GM12864 (cell line): ENCODE measurements around the gene LAIR1.
"Not testable (repeated sequence)": the region's sequence is repeated elsewhere in the genome, so short reads cannot be mapped to it uniquely, and the experiment has no call there.

Source experiments
- DNase-seq: peaks from one replicate; pipeline ENCODE4 v3.0.0-alpha.2; 2011; ENCODE audit warnings: low read depth
- H3K4me3 ChIP-seq: 2 replicates; pipeline ENCODE4 v1.5.1; 2011; ENCODE audit warnings: mild to moderate bottlenecking, low read depth, low read length, control low read depth
- TF ChIP-seq, protein P1 (sequence below): IDR thresholded peaks from 2 replicates; pipeline ENCODE4 v1.5.1; 2011; ENCODE audit warnings: low read depth, mild to moderate bottlenecking, moderate library complexity, low read length, control low read depth, inconsistent platforms; ENCODE audit errors: missing control alignments

The LAIR1 gene

DNA sequence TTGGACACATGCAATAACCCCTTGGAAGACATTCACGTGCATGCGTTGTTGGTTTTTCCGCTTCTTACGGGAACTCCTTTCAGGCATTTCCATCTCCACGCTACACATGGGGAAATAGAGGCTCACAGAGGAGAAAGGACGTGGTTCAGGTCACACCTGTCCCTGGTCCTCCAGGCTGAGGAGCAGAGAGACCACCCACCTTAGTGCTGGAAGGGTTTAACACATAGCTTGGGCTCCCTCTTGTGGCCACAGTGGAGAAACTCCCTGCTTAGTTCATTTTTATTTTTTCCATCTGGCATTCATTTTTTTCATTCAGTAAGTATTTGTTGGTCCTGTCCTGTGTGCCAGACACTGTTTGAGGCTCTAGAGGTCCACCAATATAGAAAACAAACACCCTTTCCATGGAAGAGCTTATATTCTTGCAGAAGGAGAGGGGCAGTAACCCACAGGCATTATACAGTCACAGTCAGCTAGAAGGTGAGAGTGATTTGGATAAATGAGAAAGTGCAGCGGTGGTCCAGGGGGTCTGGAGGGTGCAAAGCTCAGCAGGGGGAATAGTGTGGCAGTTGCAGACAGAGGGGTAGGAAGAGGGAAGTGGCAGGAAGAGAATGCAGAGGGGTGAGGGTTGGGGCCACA is 26.3 kb upstream of the LAIR1 start:
- TF ChIP-seq, protein P1, sequence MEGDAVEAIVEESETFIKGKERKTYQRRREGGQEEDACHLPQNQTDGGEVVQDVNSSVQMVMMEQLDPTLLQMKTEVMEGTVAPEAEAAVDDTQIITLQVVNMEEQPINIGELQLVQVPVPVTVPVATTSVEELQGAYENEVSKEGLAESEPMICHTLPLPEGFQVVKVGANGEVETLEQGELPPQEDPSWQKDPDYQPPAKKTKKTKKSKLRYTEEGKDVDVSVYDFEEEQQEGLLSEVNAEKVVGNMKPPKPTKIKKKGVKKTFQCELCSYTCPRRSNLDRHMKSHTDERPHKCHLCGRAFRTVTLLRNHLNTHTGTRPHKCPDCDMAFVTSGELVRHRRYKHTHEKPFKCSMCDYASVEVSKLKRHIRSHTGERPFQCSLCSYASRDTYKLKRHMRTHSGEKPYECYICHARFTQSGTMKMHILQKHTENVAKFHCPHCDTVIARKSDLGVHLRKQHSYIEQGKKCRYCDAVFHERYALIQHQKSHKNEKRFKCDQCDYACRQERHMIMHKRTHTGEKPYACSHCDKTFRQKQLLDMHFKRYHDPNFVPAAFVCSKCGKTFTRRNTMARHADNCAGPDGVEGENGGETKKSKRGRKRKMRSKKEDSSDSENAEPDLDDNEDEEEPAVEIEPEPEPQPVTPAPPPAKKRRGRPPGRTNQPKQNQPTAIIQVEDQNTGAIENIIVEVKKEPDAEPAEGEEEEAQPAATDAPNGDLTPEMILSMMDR: peak; percentile 83
- no peak for DNase-seq
- no peak overlapping the region for H3K4me3 ChIP-seq

DNA sequence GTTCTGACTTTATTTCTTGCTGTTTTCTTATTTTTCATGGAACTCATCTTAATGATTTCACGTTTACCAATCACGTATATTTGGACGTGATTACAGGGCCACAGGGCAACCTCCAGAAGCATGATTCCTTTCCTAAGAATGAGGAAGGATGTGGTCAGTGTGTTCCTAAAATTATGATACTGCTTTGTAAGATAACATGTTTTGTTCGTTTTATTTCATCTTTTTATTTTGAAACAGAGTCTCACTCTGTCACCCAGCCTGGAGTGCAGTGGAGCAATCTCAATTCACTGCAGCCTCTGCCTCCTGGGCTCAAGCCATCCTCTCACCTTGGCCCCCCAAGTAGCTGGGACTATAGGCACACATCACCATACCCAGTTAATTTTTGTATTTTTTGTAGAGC is 24.8 kb upstream of the LAIR1 start:
- no peak for DNase-seq
- TF ChIP-seq, protein P1: no peak
- no peak overlapping the region for H3K4me3 ChIP-seq

DNA sequence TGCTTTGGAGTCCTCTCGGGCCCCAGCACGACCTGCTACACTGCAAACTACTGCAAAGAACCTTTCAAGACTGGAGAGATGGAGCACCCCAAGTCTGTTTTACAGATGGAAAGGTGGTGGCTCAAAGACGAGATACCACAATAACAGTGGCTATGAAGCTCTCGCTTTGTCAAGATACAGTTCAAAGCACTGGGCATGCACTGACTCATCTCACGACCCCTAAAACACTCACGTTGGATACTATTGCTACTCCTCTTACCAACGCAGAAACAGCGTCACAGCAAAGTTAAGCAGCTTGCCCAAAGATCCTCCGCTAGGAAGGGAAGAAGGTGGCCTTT is 24.0 kb upstream of the LAIR1 start:
- TF ChIP-seq, protein P1: no peak

DNA sequence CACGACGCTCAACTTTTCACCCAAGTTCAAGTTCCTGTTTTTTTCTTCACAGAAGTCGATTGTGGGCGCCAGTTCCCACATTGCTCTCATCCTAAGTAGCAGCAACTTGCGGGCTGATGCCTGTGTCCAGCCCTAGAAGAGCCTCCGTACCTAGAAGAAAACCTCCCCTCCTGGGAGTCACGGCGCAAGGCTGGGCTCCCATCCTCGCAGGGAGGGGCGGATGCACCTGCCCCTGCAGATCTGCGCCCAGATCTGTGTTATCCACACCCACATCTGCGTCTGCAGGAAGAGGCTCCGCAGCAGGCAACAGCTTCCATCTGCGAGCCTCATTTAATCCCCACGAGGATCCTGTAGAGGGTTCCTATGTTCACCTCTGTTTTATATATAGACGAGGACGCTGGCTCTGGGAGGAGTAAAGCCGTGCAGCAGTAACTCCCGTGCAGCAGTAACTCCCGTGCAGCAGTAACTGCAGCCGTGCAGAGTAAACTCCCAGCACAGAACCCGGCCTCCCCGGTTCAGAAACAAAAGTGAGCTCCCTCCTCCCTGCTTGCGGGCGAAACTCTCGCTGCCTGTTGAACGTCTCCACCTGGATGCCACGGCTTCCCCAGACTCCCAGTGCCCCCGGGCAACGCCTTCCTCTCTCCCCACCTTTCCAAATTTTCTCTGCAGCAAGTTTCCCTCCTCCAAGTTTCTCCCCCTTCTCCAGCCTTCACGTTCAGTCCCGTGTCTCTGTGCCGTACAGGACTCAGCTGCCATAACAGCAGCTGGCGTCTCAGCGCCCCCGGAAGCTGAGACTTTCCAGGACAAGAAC is 23.5 kb upstream of the LAIR1 start:
- DNase-seq: no peak
- TF ChIP-seq, protein P1: no peak
- H3K4me3 ChIP-seq: peak overlapping the region; percentile 19

More for the DNA sequence above, 24.0 kb upstream of the LAIR1 start:
- peak overlapping the region; percentile 19 for H3K4me3 ChIP-seq
- DNase-seq: no peak

DNA sequence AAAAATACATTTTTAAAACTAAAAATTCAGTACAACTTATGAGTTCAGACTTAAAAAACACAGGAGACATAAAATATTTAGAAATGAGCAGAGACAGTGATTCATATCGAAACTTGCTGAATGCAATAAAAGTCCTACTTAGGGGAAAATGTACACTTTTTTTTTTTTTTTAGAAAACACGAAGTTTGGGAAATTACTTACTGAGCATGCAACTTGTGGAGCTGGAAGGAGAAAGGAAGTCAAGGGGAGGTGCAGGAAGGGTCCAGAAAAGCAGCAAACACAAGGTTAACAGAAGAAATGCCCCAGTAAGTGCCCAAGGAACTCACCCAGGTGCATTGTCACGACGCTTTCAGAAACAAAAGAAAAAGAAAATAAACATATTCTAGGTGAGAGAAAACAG is 18.6 kb upstream of the LAIR1 start:
- no peak for DNase-seq
- TF ChIP-seq, protein P1: no peak
- no peak overlapping the region for H3K4me3 ChIP-seq

DNA sequence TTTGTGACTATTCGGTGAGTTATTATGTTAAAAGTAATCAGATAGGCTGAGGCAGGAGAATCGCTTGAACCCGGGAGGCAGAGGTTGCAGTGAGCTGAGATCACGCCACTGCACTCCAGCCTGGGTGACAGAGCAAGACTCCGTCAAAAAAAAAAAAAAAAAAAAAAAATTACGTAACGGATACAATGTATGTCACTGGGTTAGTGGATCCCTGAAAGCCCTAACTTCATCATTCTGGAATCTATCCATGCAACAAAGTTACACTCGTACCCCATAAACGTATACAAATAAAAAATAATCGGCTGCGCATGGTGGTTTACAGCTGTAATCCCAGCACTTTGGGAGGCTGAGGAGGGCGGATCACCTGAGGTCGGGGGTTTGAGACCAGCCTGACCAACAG is 17.3 kb upstream of the LAIR1 start:
- not testable (repeated sequence) for H3K4me3 ChIP-seq, DNase-seq

DNA sequence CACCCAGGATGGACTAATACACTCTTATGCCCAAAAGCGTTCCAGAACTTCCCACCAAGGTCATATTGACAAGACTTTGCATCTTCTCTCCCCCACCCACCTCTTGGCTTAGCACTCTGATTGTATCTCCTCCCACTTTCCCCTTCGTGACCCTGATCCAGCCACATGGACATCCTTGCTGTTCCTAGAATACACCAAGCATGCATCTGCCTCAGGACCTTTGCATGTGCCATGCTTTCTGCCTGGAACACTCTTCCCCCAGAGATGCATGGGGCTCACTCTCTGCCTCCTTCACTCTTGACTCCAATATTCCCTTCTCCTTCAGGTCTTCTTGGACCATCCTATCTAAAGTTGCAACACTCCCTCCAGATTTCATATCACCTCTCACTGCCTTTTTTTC is 16.2 kb upstream of the LAIR1 start:
- no peak for DNase-seq

More for the DNA sequence above, 16.2 kb upstream of the LAIR1 start:
- TF ChIP-seq, protein P1: no peak
- no peak overlapping the region for H3K4me3 ChIP-seq
